GM12873 (cell line): ENCODE results near the gene UNC79.

Source experiments
- TF ChIP-seq, protein P1 (sequence below): IDR thresholded peaks from 2 replicates; pipeline ENCODE4 v1.5.1; 2012; ENCODE audit warnings: low read depth, mild to moderate bottlenecking, moderate library complexity, low read length, control low read depth; ENCODE audit not compliant: insufficient read depth; ENCODE audit errors: missing control alignments

UNC79 gene

DNA sequence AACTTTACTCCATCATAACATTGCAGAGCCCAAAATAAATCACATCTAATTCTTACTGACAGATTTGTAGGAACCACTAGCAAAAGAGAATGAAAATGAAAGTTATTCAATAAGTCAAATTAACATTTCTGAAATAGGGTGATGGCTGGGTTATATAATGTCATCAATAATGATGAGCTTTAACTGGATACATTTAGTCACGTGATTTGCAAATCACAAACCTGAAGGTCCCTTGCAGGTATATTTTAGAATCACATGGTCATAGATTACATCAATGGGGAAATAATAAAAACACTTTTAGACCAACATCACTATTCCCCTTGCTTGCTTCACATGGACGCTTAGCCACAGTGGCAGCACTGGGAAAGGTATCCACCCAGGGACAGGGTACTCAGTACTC is 270.8 kb downstream of the UNC79 start:
- TF ChIP-seq, protein P1, sequence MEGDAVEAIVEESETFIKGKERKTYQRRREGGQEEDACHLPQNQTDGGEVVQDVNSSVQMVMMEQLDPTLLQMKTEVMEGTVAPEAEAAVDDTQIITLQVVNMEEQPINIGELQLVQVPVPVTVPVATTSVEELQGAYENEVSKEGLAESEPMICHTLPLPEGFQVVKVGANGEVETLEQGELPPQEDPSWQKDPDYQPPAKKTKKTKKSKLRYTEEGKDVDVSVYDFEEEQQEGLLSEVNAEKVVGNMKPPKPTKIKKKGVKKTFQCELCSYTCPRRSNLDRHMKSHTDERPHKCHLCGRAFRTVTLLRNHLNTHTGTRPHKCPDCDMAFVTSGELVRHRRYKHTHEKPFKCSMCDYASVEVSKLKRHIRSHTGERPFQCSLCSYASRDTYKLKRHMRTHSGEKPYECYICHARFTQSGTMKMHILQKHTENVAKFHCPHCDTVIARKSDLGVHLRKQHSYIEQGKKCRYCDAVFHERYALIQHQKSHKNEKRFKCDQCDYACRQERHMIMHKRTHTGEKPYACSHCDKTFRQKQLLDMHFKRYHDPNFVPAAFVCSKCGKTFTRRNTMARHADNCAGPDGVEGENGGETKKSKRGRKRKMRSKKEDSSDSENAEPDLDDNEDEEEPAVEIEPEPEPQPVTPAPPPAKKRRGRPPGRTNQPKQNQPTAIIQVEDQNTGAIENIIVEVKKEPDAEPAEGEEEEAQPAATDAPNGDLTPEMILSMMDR = no peak

DNA sequence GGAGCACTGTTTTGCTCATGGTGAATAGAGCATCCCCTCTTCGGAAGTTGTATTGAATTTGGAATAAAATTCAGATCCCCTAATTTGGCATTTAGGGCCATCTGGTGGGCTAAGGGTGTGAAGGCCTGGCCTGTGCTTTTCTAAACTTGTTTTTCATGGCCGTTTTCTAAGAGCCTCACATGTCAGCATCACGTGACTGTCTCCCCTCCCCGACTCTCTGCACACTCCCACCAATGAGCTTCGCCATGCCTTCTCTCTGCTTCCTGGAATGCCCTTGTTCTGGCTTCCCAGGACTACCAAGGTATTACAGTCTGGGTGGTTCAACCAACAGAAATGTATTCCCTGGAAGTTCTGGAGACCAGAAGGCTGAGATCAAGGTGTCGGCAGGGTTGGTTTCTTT is 272.2 kb downstream of the UNC79 start:
- TF ChIP-seq, protein P1 = no peak

DNA sequence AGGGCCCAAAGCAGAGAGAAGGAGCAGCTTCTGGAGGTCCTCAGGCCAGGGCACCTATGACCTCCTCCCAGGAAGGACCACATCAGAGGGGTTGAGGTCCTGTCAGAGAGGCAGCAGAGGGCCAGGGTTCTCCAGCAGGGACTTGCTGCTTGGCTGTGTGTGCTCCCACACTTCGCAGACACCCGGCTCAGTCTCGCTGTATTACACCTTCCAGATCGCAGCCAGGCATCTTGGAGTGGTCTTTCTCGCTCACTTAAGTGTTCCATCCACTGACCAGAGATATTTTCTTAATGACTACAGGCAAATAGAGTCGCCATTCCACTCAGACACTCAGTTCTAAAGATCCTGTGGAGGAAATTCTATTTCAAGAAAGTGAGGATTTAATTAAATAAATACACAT is 273.2 kb downstream of the UNC79 start:
- TF ChIP-seq, protein P1 = no peak

DNA sequence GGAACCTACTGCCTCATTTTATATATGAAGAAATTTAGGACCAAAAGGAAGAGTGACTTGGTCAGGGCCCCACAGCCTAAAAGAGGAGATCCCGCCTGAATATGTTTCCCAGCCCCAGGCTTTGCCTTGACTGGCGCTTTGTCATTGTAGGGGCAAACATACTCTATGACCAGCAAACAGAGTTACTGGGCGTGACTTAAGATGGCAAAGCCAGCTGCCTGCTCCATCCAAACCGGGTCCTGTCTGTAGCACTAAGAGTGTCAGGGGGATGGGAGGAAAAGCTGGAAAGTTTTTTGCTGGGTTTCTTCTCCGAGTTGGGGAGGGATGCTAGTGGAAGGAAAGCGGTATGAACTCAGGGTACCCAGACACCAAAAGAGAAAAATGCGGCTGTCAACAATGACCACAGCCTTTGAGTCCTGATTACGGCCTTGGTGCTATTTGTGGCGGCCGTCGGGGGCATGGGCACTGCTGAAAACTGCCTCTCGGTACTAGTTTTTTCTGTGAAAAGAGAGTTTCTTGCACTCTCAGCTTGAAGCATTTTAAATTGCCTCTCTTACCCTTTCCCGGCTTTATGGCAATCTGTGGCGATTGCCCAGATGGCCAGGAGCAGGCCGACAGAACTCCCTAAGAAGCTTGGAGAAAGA is 274.9 kb downstream of the UNC79 start:
- TF ChIP-seq, protein P1 = no peak

DNA sequence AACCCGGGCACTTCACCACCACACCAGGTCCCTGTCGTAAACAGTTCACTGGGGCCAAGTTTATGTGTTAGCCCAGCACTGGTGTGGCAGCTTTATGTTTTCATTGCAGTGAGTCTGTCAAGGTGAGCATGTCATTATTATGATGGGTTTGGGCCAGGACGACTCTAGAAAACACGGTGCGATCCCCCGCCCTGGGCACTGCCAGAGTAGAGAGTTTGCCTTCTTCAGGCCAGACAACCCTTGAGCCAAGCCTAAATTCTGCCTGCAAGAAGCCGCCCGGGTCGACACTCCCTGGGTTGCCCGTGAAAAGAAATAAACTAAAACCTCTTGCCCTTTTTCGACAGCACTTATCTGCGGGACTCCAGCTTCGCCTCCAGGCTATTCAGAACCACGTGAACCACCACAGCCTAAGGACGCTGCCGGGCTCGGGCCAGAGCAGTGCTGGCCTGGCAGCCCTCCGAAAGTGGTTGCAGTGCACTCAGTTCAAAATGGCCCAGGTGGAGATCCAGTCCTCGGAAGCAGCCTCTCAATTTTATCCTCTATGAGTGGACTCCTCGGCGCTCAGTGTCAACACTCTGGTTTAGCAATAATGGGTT is 275.7 kb downstream of the UNC79 start:
- TF ChIP-seq, protein P1 = no peak

DNA sequence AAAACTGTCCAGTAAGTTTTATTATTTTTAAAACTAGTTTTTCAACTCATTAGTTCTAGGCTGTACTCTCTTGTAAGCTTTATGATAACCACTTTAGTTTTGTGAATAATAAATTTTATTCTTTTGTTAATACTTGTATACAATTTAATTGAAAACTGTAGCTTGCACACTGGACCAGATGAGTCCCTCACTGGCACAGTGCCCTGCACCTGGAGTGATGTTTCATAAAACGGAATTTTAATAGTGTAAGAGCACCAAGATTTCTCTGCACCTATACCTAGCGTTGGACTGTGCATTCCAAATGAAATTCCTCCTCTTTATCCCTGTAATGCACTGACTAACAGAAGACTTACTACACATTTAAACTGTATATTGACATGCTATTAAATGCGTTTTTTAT is 276.7 kb downstream of the UNC79 start:
- TF ChIP-seq, protein P1 = no peak

DNA sequence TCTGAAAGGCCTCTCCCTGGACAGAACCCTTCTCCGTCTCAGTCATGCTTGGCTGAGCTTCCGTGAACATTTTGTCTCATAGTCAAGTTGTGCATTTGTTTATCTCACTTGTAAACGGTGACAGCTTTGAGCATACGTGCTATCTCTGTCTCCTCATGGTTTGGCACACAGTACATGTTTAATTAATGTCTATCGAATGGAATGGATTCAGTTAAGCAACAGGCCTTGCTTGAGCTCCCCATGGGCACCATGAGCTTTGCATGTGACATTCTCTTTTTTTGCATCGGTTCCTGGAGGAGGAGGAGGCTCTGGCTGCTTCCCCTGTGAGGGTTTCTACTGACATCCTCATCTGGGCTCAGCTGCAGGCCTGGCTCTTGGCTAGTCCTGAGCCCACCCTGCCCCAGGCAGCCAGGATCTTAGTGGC is 277.6 kb downstream of the UNC79 start:
- TF ChIP-seq, protein P1 = no peak
